ENCODE results near the gene FJX1.
"Not testable (repeated sequence)": the region's sequence is repeated elsewhere in the genome, so short reads cannot be mapped to it uniquely, and the experiment has no call there.

The FJX1 gene

DNA sequence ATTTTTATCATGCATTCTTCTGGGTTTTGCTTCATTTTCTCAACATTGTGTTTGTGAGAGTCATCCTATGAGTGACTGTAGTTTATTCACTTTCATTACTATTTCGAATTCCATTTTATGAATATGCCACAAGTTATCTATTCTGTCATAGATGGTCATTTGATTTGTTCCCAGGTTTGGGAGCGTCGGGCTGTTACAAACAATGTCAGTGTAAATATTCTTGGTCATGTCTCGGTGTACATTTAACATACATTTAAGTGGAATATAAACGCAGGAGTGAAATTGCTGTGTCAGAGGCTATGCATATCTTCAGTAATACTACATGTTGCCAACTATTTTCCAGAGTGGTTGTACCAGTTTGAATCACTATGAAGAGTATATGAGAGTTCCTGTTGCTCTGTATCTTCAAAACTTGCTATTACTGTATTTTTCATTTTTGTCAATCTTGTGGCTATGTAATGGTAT is 46.7 kb downstream of the FJX1 start:
- DNase-seq (ENCODE audit: low read depth in 1 of 2, low spot score in 1 of 2) = no peak

DNA sequence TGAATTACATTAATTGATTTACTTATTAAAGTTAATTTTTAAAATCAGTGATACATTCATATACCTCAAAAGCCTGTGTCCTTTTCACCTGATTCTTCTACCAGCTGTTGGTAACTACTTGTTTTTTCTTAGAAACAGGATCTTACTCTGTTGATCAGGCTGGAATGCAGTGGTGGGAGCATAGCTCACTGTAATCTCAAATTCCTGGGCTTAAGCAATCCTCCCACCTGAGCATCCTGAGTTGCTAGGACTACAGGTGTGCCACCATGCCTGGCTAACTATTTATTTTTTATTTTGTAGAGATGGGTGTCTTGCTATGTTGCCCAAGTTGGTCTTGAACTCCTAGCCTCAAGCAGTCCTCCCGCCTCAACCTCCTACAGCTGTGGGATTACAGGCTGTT is 49.0 kb downstream of the FJX1 start:
- no peak for DNase-seq (ENCODE audit: low read depth in 1 of 2, low spot score in 1 of 2)

DNA sequence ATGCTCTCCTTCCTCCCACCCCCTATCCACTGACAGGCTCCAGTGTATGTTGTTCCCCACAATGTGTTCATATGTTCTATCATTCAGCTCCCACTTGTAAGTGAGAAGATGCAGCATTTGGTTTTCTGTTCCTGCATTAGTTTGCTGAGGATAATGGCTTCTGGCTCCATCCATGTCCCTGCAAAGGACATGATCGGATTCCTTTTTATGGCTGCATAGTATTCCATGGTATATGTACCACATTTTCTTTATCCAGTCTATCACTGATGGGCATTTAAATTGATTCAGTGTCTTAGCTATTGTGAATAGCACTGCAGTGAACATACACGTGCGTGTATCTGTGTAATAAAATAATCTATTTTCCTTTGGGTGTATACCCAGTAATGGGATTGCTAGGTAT is 50.1 kb downstream of the FJX1 start:
- not testable (repeated sequence) for DNase-seq (ENCODE audit: low read depth in 1 of 2, low spot score in 1 of 2)

Data from stimulated activated CD4-positive, alpha-beta T cell treated with anti-CD3 and anti-CD28 coated beads, Interleukin-15, amount 100 ng/mL, for 1 hour (primary cell).